Hematopoietic multipotent progenitor cell (in vitro differentiated cells): ENCODE data around the gene NECTIN4. TPM values are rescaled to one million over a fixed set of nuclear protein-coding genes. Genes with fewer than 3 reads are reported as not detected.
"Not testable (repeated sequence)": the region's sequence is repeated elsewhere in the genome, so short reads cannot be mapped to it uniquely, and the experiment has no call there.

ENCODE experiments used
- DNase-seq, 3 donors: peaks; one replicate each; pipeline ENCODE4 v3.0.0-alpha.2; 2011 to 2015; ENCODE audit warnings: low read depth in 2 of 3, low spot score in 2 of 3
- total RNA-seq: library from RNA; depleted of rRNA; stranded (reverse); fragments of >200 nt; gene quantifications from one replicate; pipeline ENCODE4 v1.2.3, GENCODE V29; 2012

NECTIN4 gene
- total RNA-seq: under 0.01 TPM

DNA sequence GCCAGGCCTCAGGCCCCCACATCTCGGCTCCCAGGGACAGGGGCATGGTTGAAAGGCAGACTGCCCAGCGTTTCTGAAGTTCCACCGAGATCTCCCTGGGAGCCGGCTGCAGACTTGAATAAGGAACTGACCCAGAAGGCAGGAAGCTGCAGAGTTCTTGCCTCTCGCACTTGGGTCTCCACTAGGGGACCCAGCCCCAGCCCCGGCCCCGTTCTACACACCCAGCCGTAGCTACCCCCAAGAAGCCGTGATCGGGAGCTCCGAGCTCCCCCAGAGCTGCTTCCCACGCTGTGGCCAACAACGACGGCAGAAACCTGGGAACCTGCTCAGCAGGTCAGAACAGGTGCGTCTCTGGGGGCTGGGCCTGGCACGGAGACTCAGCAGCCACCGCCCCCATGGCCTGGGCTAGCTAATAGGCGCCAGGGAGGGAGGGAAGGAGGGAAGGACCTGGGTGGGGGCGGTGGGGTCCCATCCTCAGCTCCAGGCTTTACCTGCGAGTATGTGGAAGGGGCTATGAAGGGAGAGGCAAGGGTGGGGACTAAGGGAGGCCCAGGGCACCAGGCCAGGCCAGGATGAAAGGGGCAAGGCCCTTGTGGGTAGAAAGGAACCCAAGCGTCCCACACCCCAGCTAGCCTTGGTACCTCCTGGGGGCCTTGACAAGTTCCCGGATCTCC, at the start of gene NECTIN4:
TSS of gene NECTIN4 (minus strand) at position 308 of the 674 bp plus-strand sequence. CDS start at position 46, 262 bp downstream.
- peak in 1 of 3 donors; percentile 31 for DNase-seq

DNA sequence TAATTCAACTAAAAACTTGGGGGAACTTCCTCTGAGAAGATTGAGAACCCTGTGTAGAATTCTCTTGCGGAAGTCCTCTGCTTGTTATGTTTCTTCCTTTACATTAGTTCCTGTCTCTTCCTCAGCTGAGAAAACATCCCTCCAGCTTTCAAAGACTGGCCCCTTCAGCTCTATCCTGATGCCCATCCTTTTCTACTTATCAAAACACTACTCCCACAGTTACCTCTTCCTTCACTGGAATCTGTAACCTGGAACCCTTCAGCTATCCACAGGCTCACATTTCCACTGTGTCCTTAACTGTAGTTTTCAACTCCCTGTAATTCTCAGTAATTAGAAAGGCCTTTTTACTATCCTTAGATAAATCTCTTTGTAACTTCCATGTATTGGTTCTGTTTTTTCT, 49.1 kb upstream of the NECTIN4 start:
- no peak for DNase-seq

DNA sequence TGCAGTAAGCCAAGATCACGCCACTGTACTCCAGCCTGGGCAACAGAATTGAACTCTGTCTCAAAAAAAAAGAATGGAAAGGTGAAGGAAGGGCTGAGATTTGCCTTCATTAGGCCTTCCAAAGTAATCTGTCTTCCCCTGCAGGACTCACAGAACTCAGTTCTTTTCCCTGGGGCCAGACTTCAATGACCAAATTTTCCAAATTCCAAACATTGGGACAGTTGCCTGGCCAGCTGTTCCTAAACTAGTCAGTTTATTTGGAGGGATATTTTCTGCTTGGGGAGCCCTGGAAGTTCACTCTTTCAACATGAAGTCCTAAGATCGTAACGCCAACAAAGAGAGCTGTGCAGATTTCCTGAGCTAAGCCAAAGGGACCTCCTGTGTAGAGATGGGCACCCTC, 48.5 kb upstream of the NECTIN4 start:
- DNase-seq: no peak

DNA sequence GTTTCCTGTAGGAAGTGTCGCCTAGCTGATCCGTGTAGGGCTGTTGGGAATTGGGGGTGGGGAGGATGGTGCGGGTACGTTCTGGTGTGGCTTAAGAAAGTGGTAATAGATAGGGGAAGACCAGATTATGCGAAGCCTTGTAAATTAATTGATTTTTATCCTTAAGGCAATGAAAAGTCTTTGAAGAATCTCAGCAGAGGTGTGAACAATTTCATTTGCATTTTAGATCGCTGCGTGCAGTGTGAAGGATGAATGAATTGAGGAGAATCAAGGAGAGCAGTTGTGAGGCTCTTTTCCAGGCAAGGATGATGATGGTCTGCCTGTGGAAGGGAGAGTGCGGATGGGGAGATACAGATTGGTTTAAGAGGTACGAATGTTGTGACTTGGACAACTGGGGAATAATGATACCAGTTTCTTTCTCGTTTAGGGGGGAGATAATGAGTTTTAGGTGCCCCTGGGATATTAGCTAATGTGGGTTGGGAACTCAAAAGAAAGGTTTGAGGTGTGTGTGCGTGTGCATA, 43.9 kb upstream of the NECTIN4 start:
- DNase-seq: no peak

DNA sequence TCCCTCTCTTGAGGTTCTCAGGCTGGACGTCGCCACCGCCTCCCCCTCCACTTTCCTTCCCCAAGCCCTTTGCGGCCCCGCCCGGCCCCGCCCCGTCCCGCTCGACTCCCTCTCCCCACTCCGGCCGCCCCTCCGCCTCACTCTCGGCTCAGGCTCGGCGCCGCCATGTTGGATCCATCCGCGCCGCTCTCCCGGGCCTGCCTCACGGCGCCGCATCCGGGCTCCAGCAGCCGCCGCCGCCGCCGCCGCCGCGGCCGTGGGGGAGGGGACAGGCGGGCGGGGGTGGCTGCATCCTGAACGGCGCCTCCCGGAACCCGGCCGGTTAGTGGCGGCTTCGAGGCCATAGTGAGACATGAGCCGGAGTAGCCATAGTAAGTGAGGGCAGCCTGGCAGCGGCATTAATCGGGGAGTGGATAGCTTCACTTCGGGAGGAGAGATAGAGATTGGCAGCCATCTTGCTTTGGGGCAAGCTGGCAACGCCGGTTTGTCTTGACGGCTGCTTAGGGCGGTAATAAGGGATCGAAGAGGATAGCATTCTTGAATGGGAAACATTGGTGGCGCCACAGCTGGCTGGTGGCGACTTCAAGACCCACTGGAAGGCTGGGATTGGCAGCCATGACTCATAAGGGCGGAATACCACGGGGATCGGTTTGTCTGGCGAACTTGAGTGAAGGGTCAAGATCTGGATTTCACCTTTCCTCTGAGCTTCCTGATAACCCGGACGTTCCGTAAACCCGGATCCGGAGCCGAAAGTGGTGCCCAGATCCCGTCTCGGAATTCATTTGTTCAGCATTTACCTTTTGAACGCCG, 43.3 kb upstream of the NECTIN4 start, which contains the start of gene DEDD:
TSS of gene DEDD (minus strand) at position 258 of the 810 bp plus-strand sequence. CDS start 8,205 bp downstream, outside the sequence.
- peak; percentile 75 to 96 (median 96) for DNase-seq

DNA sequence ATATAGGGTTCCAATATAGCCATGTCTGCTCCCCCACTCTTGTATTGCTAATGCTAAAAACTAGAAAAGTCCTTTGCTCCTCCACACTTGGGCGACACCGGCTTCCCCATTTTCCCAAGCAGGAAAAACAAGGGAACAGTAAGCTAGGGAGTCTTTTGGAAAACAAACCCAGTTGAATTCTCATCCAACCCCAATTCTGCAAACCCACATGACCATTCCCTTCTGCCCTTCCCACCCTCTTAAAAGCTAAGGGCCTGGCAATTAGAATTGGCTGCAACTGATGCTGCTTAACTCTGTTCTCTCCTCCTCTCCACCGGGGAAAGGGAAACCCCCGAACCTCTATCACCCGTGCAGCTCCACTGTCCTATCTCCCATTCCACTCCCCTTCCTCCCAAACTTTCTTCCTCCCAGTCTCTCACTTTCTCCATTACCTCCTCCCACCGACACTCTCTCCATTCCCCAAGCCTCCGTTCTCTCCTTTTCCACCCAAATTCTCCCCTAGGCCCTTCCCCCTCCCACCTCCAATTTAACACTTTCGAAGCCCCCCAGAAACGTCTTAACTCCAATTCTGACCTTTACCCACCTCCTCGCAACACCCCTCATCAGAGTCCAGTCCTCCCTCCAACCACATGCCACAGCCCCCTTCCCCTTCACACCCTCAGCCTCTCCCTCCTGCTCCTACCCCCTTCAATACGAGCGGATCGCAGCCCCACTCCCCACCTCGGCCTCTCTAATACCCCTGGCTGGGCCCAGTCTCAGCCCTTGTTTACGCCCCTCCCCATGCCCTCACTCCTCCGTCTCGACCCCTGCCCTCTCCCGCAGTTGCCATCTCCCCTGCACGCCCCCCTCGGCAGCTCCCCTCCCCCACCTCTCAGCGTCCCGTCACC, 42.4 kb upstream of the NECTIN4 start:
- no peak for DNase-seq

DNA sequence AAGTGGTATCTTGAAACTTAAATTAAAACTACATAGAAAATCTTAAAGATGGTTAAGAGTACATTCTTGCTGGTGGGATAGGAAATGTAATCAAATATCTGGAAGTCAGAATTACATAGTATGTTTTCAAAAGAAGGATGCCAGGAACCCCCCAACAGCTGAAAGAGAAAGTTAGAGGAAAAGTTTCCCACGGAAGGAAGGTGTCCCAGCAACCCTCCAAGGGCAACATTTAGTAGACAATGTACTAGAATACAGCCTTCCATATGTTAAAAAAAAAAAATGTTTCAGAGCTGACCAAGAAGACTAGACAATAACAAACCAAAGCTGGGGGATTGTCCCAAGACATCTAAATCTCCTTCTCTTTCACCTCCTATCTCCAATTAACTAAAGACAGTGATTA, 40.9 kb upstream of the NECTIN4 start:
- DNase-seq: no peak

DNA sequence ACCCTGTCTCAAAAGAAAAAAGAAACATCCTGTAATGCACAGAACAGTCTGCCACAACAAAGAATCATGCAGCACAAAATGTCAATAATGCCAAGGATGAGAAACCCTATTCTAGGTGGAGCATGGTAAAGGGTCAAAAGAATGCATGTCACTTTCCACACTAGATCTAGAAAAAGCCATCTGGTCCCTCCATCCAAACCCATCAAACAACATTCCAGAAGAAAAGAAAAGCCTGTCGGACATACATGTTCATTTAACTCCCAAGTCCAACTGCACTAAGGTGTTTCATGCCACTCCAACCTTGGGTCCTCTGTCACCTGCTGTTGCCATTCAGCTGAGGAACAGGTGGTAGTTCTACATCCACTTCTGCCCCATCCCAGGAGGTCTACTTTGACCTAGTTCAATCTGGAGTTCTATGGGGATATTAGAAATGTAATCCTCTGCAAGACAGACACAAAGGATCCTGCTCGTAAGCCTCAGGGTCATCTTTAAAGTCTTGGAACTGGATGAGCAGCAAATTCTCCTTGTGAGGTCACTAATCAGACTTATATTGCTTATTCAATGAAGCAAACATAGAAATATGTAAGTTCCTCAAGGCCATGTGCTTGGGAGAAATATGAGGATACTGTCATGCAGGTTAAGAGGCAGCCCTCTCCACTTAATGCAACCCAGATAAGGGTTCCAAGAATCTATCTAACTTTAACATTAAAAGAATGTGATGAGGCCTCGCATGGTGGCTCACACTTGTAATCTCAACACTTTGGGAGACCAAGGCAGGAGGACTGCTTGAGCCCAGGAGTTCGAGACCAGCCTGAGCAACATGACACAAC, 39.4 kb upstream of the NECTIN4 start:
- DNase-seq: no peak

DNA sequence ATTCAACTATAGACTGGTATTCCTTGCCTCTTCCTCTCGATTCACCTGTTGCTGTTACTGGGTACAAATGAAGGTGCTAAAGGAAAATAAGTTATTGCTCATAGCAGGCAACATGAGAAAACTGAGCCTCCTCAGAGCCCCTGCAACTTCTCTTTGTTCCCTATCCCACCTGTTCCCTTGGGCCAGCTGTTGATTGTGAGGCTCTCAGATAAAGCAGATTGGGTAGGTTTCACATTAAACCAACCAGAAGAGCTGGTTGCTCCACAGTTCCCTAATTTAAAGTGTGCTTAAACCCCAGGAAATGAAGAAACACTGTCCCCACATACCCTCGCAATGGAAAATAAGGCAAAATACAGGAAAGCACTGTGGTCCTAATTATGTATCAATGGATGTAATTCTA, 38.3 kb upstream of the NECTIN4 start:
- no peak for DNase-seq

DNA sequence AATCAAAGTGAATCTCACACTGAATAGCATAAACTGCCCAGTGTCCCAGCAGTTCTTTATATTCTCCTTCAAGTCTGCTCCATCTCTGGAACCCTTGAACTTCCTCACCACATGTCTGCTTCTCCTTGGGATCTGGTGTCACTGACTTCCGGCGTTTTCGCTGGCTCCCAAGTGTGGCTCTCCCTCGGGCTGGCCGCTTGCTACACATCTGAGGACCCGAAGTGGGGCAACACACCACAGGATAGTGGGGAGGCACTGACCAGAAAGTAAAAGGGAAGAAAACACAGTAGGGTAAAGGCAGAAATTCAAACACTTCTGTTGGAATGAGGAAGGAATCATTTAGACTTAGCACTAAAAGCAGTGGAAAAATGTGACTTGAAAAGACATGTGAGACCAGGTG, 33.6 kb upstream of the NECTIN4 start:
- no peak for DNase-seq

DNA sequence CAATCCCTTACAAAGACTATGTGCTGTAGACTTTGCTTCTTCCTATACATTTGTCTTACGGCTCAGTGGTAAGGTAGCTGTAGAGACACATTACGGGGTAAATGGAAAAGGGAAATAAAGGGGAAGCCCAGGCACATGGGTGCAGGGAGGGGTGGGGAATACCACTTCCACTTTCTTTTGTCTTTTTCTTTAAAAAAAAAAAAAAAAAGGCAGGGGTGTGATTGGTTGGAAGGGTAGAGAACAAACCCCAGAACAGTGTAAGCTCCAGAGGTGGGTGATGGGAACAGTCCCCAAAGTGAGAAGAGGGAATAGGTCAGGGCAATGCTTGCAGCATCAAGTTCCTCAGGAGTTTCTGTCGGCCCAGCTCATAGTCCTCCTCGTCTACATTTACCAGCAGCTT, 32.5 kb upstream of the NECTIN4 start:
- DNase-seq: peak in 2 of 3 donors; percentile 31 to 52

DNA sequence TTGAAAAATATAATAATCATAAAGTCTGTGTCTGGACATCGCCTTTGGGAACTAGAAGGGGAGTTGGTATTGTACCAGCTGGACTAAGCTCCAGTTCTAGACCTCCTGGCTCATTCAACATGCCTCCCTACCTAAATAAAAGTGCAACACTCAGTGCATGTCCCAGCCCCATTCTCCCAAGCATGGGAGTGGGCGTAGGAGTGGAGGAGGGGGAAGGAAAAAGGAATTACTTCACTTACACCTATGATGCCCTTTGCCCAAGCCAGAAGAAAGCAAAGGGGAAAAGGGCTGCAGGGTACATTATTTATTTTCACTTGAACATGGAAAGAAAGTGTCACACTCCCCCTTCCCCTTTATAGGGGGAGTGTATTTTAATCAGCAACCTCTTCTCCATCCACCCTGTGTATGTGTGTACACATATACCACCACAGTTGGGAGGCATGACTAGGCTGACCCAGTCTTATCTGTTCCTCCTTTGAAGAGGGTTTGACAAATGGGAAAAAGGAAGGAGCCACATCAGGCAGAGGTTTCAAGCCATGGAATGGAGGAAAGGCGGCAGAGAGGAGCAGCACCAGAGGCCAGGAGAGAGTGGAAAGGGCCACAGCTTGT, 31.8 kb upstream of the NECTIN4 start:
- DNase-seq: no peak

DNA sequence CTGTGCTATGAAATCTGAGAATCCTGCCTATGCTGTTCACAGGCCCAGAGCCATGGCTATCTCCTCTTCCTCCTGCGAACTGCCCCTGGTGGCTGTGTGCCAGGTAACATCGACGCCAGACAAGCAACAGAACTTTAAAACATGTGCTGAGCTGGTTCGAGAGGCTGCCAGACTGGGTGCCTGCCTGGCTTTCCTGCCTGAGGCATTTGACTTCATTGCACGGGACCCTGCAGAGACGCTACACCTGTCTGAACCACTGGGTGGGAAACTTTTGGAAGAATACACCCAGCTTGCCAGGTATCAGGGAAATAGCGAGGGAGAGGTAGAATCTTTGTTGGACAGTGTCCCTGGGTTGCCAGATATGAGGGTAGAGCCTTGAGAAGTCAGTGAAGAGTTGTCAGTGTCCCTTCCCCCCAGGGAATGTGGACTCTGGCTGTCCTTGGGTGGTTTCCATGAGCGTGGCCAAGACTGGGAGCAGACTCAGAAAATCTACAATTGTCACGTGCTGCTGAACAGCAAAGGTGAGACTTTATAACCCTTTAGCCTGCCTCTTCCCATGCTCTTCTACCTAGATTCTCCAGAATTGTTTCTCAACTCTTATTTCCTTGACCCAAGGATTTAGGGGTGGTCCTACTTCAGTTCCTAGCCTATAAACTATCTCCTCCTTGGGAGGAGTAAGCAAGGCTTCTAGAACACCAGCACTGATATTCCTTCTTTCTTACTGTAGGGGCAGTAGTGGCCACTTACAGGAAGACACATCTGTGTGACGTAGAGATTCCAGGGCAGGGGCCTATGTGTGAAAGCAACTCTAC, 29.9 kb upstream of the NECTIN4 start:
- peak; percentile 35 to 63 (median 61) for DNase-seq

DNA sequence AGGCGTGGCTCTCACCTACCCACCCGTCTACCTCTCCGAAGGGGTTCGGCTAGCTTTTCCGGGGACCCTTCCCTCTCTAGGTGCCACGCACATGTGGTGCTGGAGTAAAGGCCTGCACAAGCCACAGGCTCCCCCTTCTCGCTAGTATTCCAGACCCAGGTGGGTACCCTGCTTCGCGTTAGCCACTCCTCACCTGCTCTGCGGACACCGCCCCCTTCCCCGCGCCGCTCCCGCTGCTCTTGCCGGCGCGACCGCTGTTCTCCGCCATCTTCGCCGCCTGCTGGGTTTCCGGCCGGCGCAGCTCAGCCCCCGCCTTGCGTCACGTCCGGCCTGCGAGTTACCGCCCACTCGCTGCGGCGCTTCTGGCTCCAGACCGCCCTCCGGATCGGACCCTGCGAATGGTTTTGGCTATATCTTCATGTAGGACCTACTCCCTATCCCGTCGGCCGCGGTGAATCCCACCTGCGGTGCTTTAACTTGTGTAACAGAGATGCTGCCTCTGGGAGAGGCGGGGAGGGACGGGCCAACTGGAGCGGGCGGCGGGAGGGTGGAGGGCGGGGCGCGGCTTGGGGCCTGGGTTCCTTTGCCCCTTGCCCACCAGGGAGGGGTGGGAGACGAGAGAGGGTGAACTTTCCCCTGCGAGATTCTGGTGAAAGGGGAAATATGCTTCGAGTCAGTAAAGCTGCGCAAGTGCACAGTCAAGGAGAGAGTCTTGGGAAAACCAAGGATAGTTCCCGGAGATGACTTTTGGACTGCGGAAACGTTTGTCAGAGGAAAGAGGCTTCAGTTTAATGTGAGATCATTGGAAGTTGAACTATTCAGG, 28.6 kb upstream of the NECTIN4 start, which contains the start of the genes NIT1 and PFDN2:
TSS of gene NIT1 (plus strand) at position 347 of the 823 bp plus-strand sequence. CDS start at position 419, 72 bp downstream.
TSS of gene PFDN2 (minus strand) at position 279 of the 823 bp plus-strand sequence. CDS start at position 268, 11 bp downstream.
- DNase-seq: peak; percentile 70 to 88 (median 84)

DNA sequence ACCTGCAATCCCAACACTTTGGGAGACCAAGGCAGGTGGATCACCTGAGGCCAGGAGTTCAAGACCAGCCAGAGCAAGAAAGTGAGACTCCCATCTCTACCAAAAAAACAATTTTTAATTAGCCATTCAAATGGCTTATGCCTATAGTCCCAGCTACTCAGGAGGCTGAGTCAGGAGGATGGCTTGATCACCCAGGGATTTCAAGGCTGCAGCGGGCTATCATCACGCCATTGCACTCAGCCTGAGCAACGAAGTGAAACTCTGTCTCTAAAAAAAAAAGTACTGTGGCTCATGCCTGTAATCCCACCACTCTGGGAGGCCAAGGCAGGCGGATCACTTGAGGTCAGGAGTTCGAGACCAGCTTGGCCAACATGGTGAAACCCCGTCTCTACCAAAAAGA, 26.6 kb upstream of the NECTIN4 start:
- not testable (repeated sequence) for DNase-seq

DNA sequence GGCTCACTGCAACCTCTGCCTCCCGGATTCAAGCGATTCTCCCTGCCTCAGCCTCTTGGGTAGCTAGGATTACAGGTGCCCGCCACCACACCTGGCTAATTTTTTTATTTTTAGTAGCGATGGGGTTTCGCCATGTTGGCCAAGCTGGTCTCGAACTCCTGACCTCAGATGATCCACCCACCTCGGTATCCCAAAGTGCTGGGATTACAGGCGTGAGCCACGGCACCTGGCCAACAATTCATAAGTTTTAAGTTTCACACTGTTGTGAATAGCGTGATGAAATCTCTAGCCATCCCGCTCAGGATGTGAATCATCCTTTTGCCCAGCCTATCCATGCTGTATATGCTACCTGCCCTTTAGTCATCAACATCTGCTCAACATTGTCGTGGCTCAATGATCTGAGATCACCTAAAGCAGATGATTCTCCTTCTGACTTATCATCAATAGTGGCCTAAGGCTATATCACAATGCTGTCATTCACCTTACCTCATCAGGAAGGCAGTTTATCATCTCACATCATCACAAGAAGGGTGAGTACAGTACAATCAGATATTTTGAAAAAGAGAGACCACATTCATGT, 25.9 kb upstream of the NECTIN4 start:
- DNase-seq: no peak

DNA sequence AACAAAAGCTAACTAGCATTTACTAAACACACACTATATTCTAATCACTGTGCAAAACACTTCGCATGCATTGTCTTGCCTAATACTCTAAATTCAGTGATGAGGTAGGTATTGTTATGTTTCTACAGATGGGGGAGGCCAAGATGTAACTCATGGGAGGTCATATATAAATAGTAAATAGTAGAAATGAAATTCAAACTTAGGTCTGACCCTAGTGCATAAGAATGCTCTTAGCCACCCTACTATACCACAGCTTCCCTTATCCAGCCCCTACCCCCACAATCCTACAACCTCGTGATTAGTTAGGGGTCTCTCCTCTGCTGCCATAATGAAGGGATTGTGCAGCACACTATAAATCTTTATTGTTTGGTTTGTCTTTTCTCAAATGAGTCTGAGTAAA, 25.2 kb upstream of the NECTIN4 start:
- DNase-seq: no peak
